Measurements from ENCODE around the gene CHD3.

CHD3 gene

GRCh38 chr17:7894866-7895265, 6.3 kb downstream of the CHD3 start:
- Histone ChIP-seq H3K9me3 (ENCODE audit: control insufficient read depth in 1 of 2, low read length in 2 of 2) (no peaks in the 10 kb centered on the region), H3K9ac (ENCODE audit: low read depth in 1 of 2, low read length in 2 of 2) (no peak overlapping the region), H3K4me3 (ENCODE audit: low read depth in 1 of 2, low read length in 2 of 2) (no peak overlapping the region), H3K4me1 (ENCODE audit: control insufficient read depth in 1 of 2, insufficient read depth in 2 of 2, low read length in 2 of 2) (peaks cover under 1 to 4% of the 10 kb centered on the region in 2 donors), H3K27me3 (ENCODE audit: control insufficient read depth in 1 of 2, insufficient read depth in 2 of 2, low read length in 2 of 2) (no peaks in the 10 kb centered on the region), H3K36me3 (ENCODE audit: control insufficient read depth in 1 of 2, insufficient read depth in 2 of 2, low read length in 2 of 2) (peaks cover 35 to 74% of the 10 kb centered on the region in 2 donors), H3K27ac (ENCODE audit: low read depth, low read length) (no peak overlapping the region)

- Histone ChIP-seq H3K9ac (ENCODE audit: low read depth in 1 of 2, low read length in 2 of 2) (no peak overlapping the region), H3K4me3 (ENCODE audit: low read depth in 1 of 2, low read length in 2 of 2) (no peak overlapping the region), H3K27ac (ENCODE audit: low read depth, low read length) (no peak overlapping the region), H3K9me3 (ENCODE audit: control insufficient read depth in 1 of 2, low read length in 2 of 2) (no peaks in the 10 kb centered on the region), H3K27me3 (ENCODE audit: control insufficient read depth in 1 of 2, insufficient read depth in 2 of 2, low read length in 2 of 2) (no peaks in the 10 kb centered on the region), H3K4me1 (ENCODE audit: control insufficient read depth in 1 of 2, insufficient read depth in 2 of 2, low read length in 2 of 2) (no peaks in the 10 kb centered on the region), H3K36me3 (ENCODE audit: control insufficient read depth in 1 of 2, insufficient read depth in 2 of 2, low read length in 2 of 2) (peaks cover 45 to 81% of the 10 kb centered on the region in 2 donors)
Observed at GRCh38 chr17:7897090-7897489, 8.5 kb downstream of the CHD3 start.

GRCh38 chr17:7897773-7898172, 9.2 kb downstream of the CHD3 start:
- Histone ChIP-seq H3K36me3 (ENCODE audit: control insufficient read depth in 1 of 2, insufficient read depth in 2 of 2, low read length in 2 of 2) (peaks cover 48 to 82% of the 10 kb centered on the region in 2 donors), H3K9ac (ENCODE audit: low read depth in 1 of 2, low read length in 2 of 2) (no peak overlapping the region)

GRCh38 chr17:7903154-7904103, 14.8 kb downstream of the CHD3 start:
- H3K36me3 ChIP-seq (ENCODE audit: control insufficient read depth in 1 of 2, insufficient read depth in 2 of 2, low read length in 2 of 2), result peaks cover 71 to 95% of the 10 kb centered on the region in 2 donors
- H3K9ac ChIP-seq (ENCODE audit: low read depth in 1 of 2, low read length in 2 of 2), result no peak overlapping the region
- H3K4me1 ChIP-seq (ENCODE audit: control insufficient read depth in 1 of 2, insufficient read depth in 2 of 2, low read length in 2 of 2), result no peaks in the 10 kb centered on the region
- no peaks in the 10 kb centered on the region for H3K9me3 ChIP-seq (ENCODE audit: control insufficient read depth in 1 of 2, low read length in 2 of 2)
- H3K27ac ChIP-seq (ENCODE audit: low read depth, low read length), result no peak overlapping the region
- no peak overlapping the region for H3K4me3 ChIP-seq (ENCODE audit: low read depth in 1 of 2, low read length in 2 of 2)
- H3K27me3 ChIP-seq (ENCODE audit: control insufficient read depth in 1 of 2, insufficient read depth in 2 of 2, low read length in 2 of 2), result no peaks in the 10 kb centered on the region

More at GRCh38 chr17:7897773-7898172, 9.2 kb downstream of the CHD3 start:
- Histone ChIP-seq H3K9me3 (ENCODE audit: control insufficient read depth in 1 of 2, low read length in 2 of 2) (no peaks in the 10 kb centered on the region), H3K4me3 (ENCODE audit: low read depth in 1 of 2, low read length in 2 of 2) (no peak overlapping the region), H3K4me1 (ENCODE audit: control insufficient read depth in 1 of 2, insufficient read depth in 2 of 2, low read length in 2 of 2) (no peaks in the 10 kb centered on the region), H3K27me3 (ENCODE audit: control insufficient read depth in 1 of 2, insufficient read depth in 2 of 2, low read length in 2 of 2) (no peaks in the 10 kb centered on the region), H3K27ac (ENCODE audit: low read depth, low read length) (no peak overlapping the region)

GRCh38 chr17:7909089-7909488, 20.5 kb downstream of the CHD3 start:
- H3K4me3 ChIP-seq (ENCODE audit: low read depth in 1 of 2, low read length in 2 of 2), result no peak overlapping the region
- H3K27me3 ChIP-seq (ENCODE audit: control insufficient read depth in 1 of 2, insufficient read depth in 2 of 2, low read length in 2 of 2), result no peaks in the 10 kb centered on the region
- no peak overlapping the region for H3K27ac ChIP-seq (ENCODE audit: low read depth, low read length)
- no peak overlapping the region for H3K9ac ChIP-seq (ENCODE audit: low read depth in 1 of 2, low read length in 2 of 2)
- H3K9me3 ChIP-seq (ENCODE audit: control insufficient read depth in 1 of 2, low read length in 2 of 2), result no peaks in the 10 kb centered on the region
- H3K36me3 ChIP-seq (ENCODE audit: control insufficient read depth in 1 of 2, insufficient read depth in 2 of 2, low read length in 2 of 2), result peaks cover 41 to 62% of the 10 kb centered on the region in 2 donors
- peaks cover 0 to 2% of the 10 kb centered on the region in 2 donors for H3K4me1 ChIP-seq (ENCODE audit: control insufficient read depth in 1 of 2, insufficient read depth in 2 of 2, low read length in 2 of 2)

GRCh38 chr17:7910281-7910680, 21.7 kb downstream of the CHD3 start:
- H3K9ac ChIP-seq (ENCODE audit: low read depth in 1 of 2, low read length in 2 of 2), result no peak overlapping the region
- no peak overlapping the region for H3K27ac ChIP-seq (ENCODE audit: low read depth, low read length)
- H3K4me1 ChIP-seq (ENCODE audit: control insufficient read depth in 1 of 2, insufficient read depth in 2 of 2, low read length in 2 of 2), result peaks cover 9 to 14% of the 10 kb centered on the region in 2 donors
- H3K36me3 ChIP-seq (ENCODE audit: control insufficient read depth in 1 of 2, insufficient read depth in 2 of 2, low read length in 2 of 2), result peaks cover 31 to 51% of the 10 kb centered on the region in 2 donors
- H3K9me3 ChIP-seq (ENCODE audit: control insufficient read depth in 1 of 2, low read length in 2 of 2), result no peaks in the 10 kb centered on the region
- H3K27me3 ChIP-seq (ENCODE audit: control insufficient read depth in 1 of 2, insufficient read depth in 2 of 2, low read length in 2 of 2), result no peaks in the 10 kb centered on the region
- H3K4me3 ChIP-seq (ENCODE audit: low read depth in 1 of 2, low read length in 2 of 2), result no peak overlapping the region

- Histone ChIP-seq H3K36me3 (ENCODE audit: control insufficient read depth in 1 of 2, insufficient read depth in 2 of 2, low read length in 2 of 2) (peaks cover 27 to 47% of the 10 kb centered on the region in 2 donors), H3K9me3 (ENCODE audit: control insufficient read depth in 1 of 2, low read length in 2 of 2) (no peaks in the 10 kb centered on the region), H3K27me3 (ENCODE audit: control insufficient read depth in 1 of 2, insufficient read depth in 2 of 2, low read length in 2 of 2) (no peaks in the 10 kb centered on the region), H3K27ac (ENCODE audit: low read depth, low read length) (no peak overlapping the region), H3K4me1 (ENCODE audit: control insufficient read depth in 1 of 2, insufficient read depth in 2 of 2, low read length in 2 of 2) (peaks cover 12 to 15% of the 10 kb centered on the region in 2 donors), H3K9ac (ENCODE audit: low read depth in 1 of 2, low read length in 2 of 2) (no peak overlapping the region), H3K4me3 (ENCODE audit: low read depth in 1 of 2, low read length in 2 of 2) (no peak overlapping the region)
Observed at GRCh38 chr17:7910711-7911110, 22.1 kb downstream of the CHD3 start.

GRCh38 chr17:7911116-7911515, 22.5 kb downstream of the CHD3 start:
- Histone ChIP-seq H3K9me3 (ENCODE audit: control insufficient read depth in 1 of 2, low read length in 2 of 2) (no peaks in the 10 kb centered on the region), H3K27ac (ENCODE audit: low read depth, low read length) (no peak overlapping the region), H3K27me3 (ENCODE audit: control insufficient read depth in 1 of 2, insufficient read depth in 2 of 2, low read length in 2 of 2) (no peaks in the 10 kb centered on the region), H3K4me3 (ENCODE audit: low read depth in 1 of 2, low read length in 2 of 2) (no peak overlapping the region), H3K36me3 (ENCODE audit: control insufficient read depth in 1 of 2, insufficient read depth in 2 of 2, low read length in 2 of 2) (peaks cover 23 to 43% of the 10 kb centered on the region in 2 donors), H3K4me1 (ENCODE audit: control insufficient read depth in 1 of 2, insufficient read depth in 2 of 2, low read length in 2 of 2) (peaks cover 14 to 15% of the 10 kb centered on the region in 2 donors), H3K9ac (ENCODE audit: low read depth in 1 of 2, low read length in 2 of 2) (no peak overlapping the region)

- H3K4me3 ChIP-seq (ENCODE audit: low read depth in 1 of 2, low read length in 2 of 2), result no peak overlapping the region
- H3K27me3 ChIP-seq (ENCODE audit: control insufficient read depth in 1 of 2, insufficient read depth in 2 of 2, low read length in 2 of 2), result no peaks in the 10 kb centered on the region
- H3K27ac ChIP-seq (ENCODE audit: low read depth, low read length), result no peak overlapping the region
- H3K9ac ChIP-seq (ENCODE audit: low read depth in 1 of 2, low read length in 2 of 2), result no peak overlapping the region
- peaks cover 23% of the 10 kb centered on the region in 2 donors for H3K4me1 ChIP-seq (ENCODE audit: control insufficient read depth in 1 of 2, insufficient read depth in 2 of 2, low read length in 2 of 2)
- peaks cover 6 to 24% of the 10 kb centered on the region in 2 donors for H3K36me3 ChIP-seq (ENCODE audit: control insufficient read depth in 1 of 2, insufficient read depth in 2 of 2, low read length in 2 of 2)
- H3K9me3 ChIP-seq (ENCODE audit: control insufficient read depth in 1 of 2, low read length in 2 of 2), result no peaks in the 10 kb centered on the region
Observed at GRCh38 chr17:7912927-7913524, 24.4 kb downstream of the CHD3 start.

GRCh38 chr17:7915179-7915610, 26.6 kb downstream of the CHD3 start:
- Histone ChIP-seq H3K27me3 (ENCODE audit: control insufficient read depth in 1 of 2, insufficient read depth in 2 of 2, low read length in 2 of 2) (no peaks in the 10 kb centered on the region), H3K4me1 (ENCODE audit: control insufficient read depth in 1 of 2, insufficient read depth in 2 of 2, low read length in 2 of 2) (peaks cover 23% of the 10 kb centered on the region in 2 donors), H3K9me3 (ENCODE audit: control insufficient read depth in 1 of 2, low read length in 2 of 2) (no peaks in the 10 kb centered on the region), H3K4me3 (ENCODE audit: low read depth in 1 of 2, low read length in 2 of 2) (peak overlapping the region; percentile 75 to 80), H3K27ac (ENCODE audit: low read depth, low read length) (peak overlapping the region; percentile 86), H3K9ac (ENCODE audit: low read depth in 1 of 2, low read length in 2 of 2) (peak overlapping the region; percentile 59 to 75), H3K36me3 (ENCODE audit: control insufficient read depth in 1 of 2, insufficient read depth in 2 of 2, low read length in 2 of 2) (peaks cover 5 to 6% of the 10 kb centered on the region in 2 donors)
